ENCODE results near the gene MAFB.

Gene MAFB

DNA sequence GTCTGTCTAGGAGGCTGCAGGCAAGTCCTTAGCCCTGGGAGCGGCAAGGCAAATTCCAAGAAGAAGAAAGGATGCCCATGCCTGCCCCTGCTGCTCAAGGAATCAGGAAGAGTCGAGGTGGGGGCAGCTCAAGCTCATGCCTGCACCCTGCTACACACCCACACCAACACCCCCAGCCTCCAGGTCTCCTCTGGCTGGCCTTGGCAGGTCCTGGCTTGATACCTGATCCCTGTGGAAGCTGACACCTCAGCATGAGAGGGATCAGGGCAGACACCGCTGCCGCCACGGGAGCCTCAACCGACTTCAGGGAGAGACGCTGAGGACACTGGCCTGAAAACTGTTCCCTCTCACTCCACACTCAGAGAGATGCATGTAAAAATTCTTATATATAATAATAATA is 35.5 kb upstream of the MAFB start:
- ChIA-PET CTCF (no interaction called here), POLR2A (no interaction called here)
- TF ChIP-seq, protein P1, sequence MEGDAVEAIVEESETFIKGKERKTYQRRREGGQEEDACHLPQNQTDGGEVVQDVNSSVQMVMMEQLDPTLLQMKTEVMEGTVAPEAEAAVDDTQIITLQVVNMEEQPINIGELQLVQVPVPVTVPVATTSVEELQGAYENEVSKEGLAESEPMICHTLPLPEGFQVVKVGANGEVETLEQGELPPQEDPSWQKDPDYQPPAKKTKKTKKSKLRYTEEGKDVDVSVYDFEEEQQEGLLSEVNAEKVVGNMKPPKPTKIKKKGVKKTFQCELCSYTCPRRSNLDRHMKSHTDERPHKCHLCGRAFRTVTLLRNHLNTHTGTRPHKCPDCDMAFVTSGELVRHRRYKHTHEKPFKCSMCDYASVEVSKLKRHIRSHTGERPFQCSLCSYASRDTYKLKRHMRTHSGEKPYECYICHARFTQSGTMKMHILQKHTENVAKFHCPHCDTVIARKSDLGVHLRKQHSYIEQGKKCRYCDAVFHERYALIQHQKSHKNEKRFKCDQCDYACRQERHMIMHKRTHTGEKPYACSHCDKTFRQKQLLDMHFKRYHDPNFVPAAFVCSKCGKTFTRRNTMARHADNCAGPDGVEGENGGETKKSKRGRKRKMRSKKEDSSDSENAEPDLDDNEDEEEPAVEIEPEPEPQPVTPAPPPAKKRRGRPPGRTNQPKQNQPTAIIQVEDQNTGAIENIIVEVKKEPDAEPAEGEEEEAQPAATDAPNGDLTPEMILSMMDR (IDR thresholded peaks at IDR 0.05; ENCODE audit: insufficient read depth, low read length, missing control alignments): no peak
- no peak overlapping the region for H3K4me3 ChIP-seq (ENCODE audit: low read depth, low read length)
- no peak for DNase-seq (ENCODE audit: low read depth, low spot score)

- no peak overlapping the region for H3K4me3 ChIP-seq (ENCODE audit: low read depth, low read length)
- TF ChIP-seq, protein P1 (IDR thresholded peaks at IDR 0.05; ENCODE audit: insufficient read depth, low read length, missing control alignments): no peak
- ChIA-PET CTCF (no interaction called here), POLR2A (no interaction called here)
- DNase-seq (ENCODE audit: low read depth, low spot score): no peak
Observed at GRCh38 chr20:40720826-40721225, 31.8 kb upstream of the MAFB start.

- TF ChIP-seq, protein P1 (IDR thresholded peaks at IDR 0.05; ENCODE audit: insufficient read depth, low read length, missing control alignments): no peak
- H3K4me3 ChIP-seq (ENCODE audit: low read depth, low read length): no peak overlapping the region
- POLR2A ChIA-PET: no interaction called here
- CTCF ChIA-PET: interaction anchor here (1.1 kb wide), 1 partner anchor 20 kb away, joined by 3 read pairs; no protein-coding TSS in a partner anchor
- DNase-seq (ENCODE audit: low read depth, low spot score): no peak
Observed at GRCh38 chr20:40720099-40720498, 31.1 kb upstream of the MAFB start.

DNA sequence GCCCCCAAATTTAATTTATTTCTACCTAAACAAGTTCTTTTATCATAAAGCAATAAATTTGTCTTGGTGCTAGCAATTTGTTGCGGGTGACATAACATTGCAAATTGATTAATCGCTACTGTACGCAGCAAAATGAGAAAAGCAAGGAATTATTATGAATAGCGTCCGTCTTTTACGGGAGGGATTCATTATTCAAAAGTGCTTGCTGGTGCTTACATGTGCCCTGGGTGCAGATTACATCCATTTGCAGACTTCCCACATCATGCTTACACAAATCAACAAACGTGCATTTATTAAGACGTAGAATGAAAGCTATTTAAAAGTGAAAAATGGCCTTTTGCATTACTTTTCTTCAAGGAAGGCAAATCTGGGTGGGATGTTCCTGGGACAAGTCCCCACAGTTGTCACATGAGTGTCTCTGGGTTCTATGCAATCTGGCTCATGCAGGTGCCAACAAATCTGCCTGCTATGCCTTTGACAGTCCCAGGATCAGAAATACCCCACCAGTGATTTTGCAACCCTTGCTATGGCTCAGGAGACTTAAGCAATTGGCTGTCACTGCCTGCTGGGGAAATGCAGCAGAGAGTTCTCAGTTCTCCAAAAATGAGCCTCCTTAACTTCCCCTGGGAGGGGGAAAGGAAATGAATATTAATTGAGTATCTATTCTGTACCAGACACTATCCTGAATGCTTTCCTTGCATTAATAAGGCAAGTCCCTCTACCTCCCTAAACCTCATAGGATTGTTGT is 30.1 kb upstream of the MAFB start:
- TF ChIP-seq, protein P1 (IDR thresholded peaks at IDR 0.05; ENCODE audit: insufficient read depth, low read length, missing control alignments): no peak
- no peak for DNase-seq (ENCODE audit: low read depth, low spot score)
- POLR2A ChIA-PET: no interaction called here
- CTCF ChIA-PET: interaction anchor here (1.1 kb wide), 1 partner anchor 21 kb away, joined by 3 read pairs; no protein-coding TSS in a partner anchor
- no peak overlapping the region for H3K4me3 ChIP-seq (ENCODE audit: low read depth, low read length)

GRCh38 chr20:40718214-40718977 is 29.4 kb upstream of the MAFB start:
- no peak overlapping the region for H3K4me3 ChIP-seq (ENCODE audit: low read depth, low read length)
- TF ChIP-seq, protein P1 (IDR thresholded peaks at IDR 0.05; ENCODE audit: insufficient read depth, low read length, missing control alignments): no peak
- no peak for DNase-seq (ENCODE audit: low read depth, low spot score)
- ChIA-PET CTCF (no interaction called here), POLR2A (no interaction called here)

- CTCF ChIA-PET: no interaction called here
- no peak for DNase-seq (ENCODE audit: low read depth, low spot score)
- TF ChIP-seq, protein P1 (IDR thresholded peaks at IDR 0.05; ENCODE audit: insufficient read depth, low read length, missing control alignments): no peak
- POLR2A ChIA-PET: no interaction called here
- H3K4me3 ChIP-seq (ENCODE audit: low read depth, low read length): no peak overlapping the region
Observed at GRCh38 chr20:40717343-40717865, 28.4 kb upstream of the MAFB start.
